ENCODE results near the gene LGALS3BP. TPM values are rescaled to one million over a fixed set of nuclear protein-coding genes. Genes with fewer than 3 reads are reported as not detected.

Gene LGALS3BP
- total RNA-seq, 1 donor from 2014 or later = 373 TPM

DNA sequence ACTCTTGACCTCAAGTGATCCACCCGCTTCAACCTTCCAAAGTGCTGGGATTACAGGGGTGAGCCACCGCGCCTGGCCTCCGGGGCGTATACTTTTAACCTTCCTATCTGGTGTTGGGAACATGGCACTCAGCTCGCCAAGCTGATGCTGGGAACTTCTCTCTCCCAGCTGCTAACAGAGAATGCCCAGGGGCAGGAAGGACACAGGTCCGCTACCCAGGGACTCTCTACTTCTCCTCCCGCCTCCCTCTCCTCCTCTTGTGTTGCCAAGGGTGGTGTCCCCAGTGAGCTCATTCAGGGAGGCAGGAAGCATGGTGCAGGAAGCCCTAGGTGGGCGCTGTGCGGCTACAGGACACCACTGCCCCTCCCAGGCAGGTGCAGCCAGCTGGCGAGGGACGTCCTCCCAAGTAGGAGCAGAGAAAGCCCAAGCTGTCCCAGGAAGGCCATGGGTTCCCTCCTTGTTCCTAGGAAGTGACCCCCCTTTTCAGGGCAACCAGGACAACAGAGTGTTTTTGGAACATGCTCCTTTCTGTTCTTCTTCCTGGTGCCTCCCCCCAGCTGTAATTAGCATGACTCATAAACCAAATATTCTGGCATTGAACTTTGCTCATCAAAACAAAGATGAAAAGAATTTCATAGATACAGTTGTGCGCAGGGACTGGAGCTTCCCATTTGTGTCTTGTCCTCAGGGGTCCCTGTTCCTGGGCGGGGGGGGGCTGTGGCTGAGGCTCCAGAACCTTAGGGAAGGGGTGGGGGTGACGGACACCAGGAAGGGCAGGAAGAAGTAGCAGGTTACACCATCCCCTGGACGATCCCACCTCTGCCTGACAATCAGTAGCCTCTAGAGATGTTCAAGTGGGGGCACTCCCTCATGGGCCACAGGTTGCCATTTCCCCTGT is 46.9 kb upstream of the LGALS3BP start:
- Mint-ChIP-seq H3K27me3 (ENCODE audit: low read depth) (peaks cover 10% of the 10 kb centered on the region), H3K4me1 (peaks cover 42% of the 10 kb centered on the region), H3K9me3 (no peaks in the 10 kb centered on the region), H3K27ac (peak overlapping the region; percentile 88), H3K36me3 (no peaks in the 10 kb centered on the region), H3K4me3 (peak overlapping the region; percentile 48)
- no peak for TF ChIP-seq CTCF (IDR thresholded peaks at IDR 0.05; ENCODE audit: unreplicated experiment)
- DNase-seq (ENCODE audit: low spot score in 2 of 2, unreplicated experiment in 2 of 2) = no peak

GRCh38 chr17:79024901-79025737 is 45.4 kb upstream of the LGALS3BP start:
- TF ChIP-seq CTCF (IDR thresholded peaks at IDR 0.05; ENCODE audit: unreplicated experiment) = no peak
- Mint-ChIP-seq H3K36me3 (no peaks in the 10 kb centered on the region), H3K27ac (peak overlapping the region; percentile 25), H3K4me3 (peak overlapping the region; percentile 91), H3K27me3 (ENCODE audit: low read depth) (peaks cover 13% of the 10 kb centered on the region), H3K4me1 (peaks cover 42% of the 10 kb centered on the region), H3K9me3 (no peaks in the 10 kb centered on the region)
- DNase-seq (ENCODE audit: low spot score in 2 of 2, unreplicated experiment in 2 of 2) = no peak

GRCh38 chr17:79023886-79024771 is 44.4 kb upstream of the LGALS3BP start, which contains the start of gene C1QTNF1:
Gene C1QTNF1, plus strand, starts transcription at chr17:79024169. Its CDS starts 19,800 bp downstream, at chr17:79043969.
- peak within 1 kb of the TSS; percentile 77 for H3K27ac Mint-ChIP-seq
- peak in 1 of 2 experiments; percentile 59 for DNase-seq (ENCODE audit: low spot score in 2 of 2, unreplicated experiment in 2 of 2)
- H3K4me1 Mint-ChIP-seq = peaks cover 42% of the 10 kb centered on the region
- no peaks in the 10 kb centered on the region for H3K9me3 Mint-ChIP-seq
- TF ChIP-seq CTCF (IDR thresholded peaks at IDR 0.05; ENCODE audit: unreplicated experiment) = peak; percentile 76
- H3K27me3 Mint-ChIP-seq (ENCODE audit: low read depth) = peaks cover 13% of the 10 kb centered on the region
- no peaks in the 10 kb centered on the region for H3K36me3 Mint-ChIP-seq
- H3K4me3 Mint-ChIP-seq = peak within 1 kb of the TSS; percentile 91

- Mint-ChIP-seq H3K27ac (no peak overlapping the region), H3K27me3 (ENCODE audit: low read depth) (peaks cover 13% of the 10 kb centered on the region), H3K4me1 (peaks cover 38% of the 10 kb centered on the region)
Observed at GRCh38 chr17:79023180-79023705, 43.5 kb upstream of the LGALS3BP start.

More at GRCh38 chr17:79023180-79023705, 43.5 kb upstream of the LGALS3BP start:
- peak overlapping the region; percentile 91 for H3K4me3 Mint-ChIP-seq
- H3K9me3 Mint-ChIP-seq = no peaks in the 10 kb centered on the region
- TF ChIP-seq CTCF (IDR thresholded peaks at IDR 0.05; ENCODE audit: unreplicated experiment) = no peak
- no peak for DNase-seq (ENCODE audit: low spot score in 2 of 2, unreplicated experiment in 2 of 2)
- no peaks in the 10 kb centered on the region for H3K36me3 Mint-ChIP-seq
